HCT116 (cell line): ENCODE measurements around the gene MOB3B. TPM values are rescaled to one million over a fixed set of nuclear protein-coding genes. Genes with fewer than 3 reads are reported as not detected.

Experiments used
- ATAC-seq: fragments of 200-7000 bp; cut with Tn5 transposase; 2 replicates; pipeline ENCODE4 v1.9.1; 2020; ENCODE audit warnings: mild to moderate bottlenecking, moderate library complexity
- BruUV-seq: library from RNA; stranded (reverse); fragments of 400-500 nt; replicated peaks from 2 replicates; lab custom pipeline; 2021; lab: Mats Ljungman, UMichigan
- CTCF ChIA-PET: fragments of 300-600 bp; sonication (Branson Sonifier 250); formaldehyde crosslinking; loops from one replicate; lab custom pipeline; 2021; ENCODE audit warnings: antibody characterized with exemption; lab: Charles Lee
- POLR2A ChIA-PET: fragments of 300-600, 350-600 bp; sonication (Branson Sonifier 250); formaldehyde crosslinking; loops from one replicate; lab custom pipeline; 2021; ENCODE audit warnings: antibody characterized with exemption; lab: Charles Lee
- RAD21 ChIA-PET, 2 experiments: fragments of 300-600 bp; sonication (Branson Sonifier 250); formaldehyde crosslinking; loops; one replicate each; lab custom pipeline; 2023; ENCODE audit warnings: low total read pairs in 2 of 2; ENCODE audit not compliant: uncharacterized antibody in 2 of 2, unreplicated experiment in 2 of 2, low non-redundant PET in 1 of 2; lab: Charles Lee
- DNase-seq: peaks from one replicate; pipeline ENCODE4 v3.0.0-alpha.2; 2010; ENCODE audit warnings: low read depth, low spot score
- H2AFZ ChIP-seq: fragments of 200-600 bp; shearing (Covaris generic), sonication (generic); 2 replicates; pipeline ENCODE4 v1.6.1; 2017; ENCODE audit warnings: low read depth, mixed run types, mixed read lengths, antibody characterized with exemption, low read length; ENCODE audit not compliant: poor library complexity, severe bottlenecking
- H3K27ac ChIP-seq: 2 replicates; pipeline ENCODE4 v1.5.1; 2012; ENCODE audit warnings: low read depth, low read length
- H3K27me3 ChIP-seq: fragments of 200-600 bp; sonication (generic); 2 replicates; pipeline ENCODE4 v1.6.1; 2016; ENCODE audit warnings: mixed run types, low read length, mixed read lengths; ENCODE audit not compliant: insufficient read depth
- H3K36me3 ChIP-seq, 2 experiments: fragments of 200-500 bp in 1 of 2; fragments of 200-600 bp in 1 of 2; sonication (Bioruptor generic) in 1 of 2; sonication (generic) in 1 of 2; 2 replicates each; pipeline versions ENCODE4 v1.5.1 to v1.6.1; 2014 to 2016; ENCODE audit warnings: low read length in 2 of 2, inconsistent platforms in 1 of 2, mixed read lengths in 1 of 2, mixed run types in 1 of 2; ENCODE audit not compliant: insufficient read depth in 2 of 2, control insufficient read depth in 1 of 2
- H3K4me1 ChIP-seq, 2 experiments: fragments of 200-600 bp in 1 of 2; sonication (generic) in 1 of 2; 2 replicates each; pipeline versions ENCODE4 v1.5.1 to v1.6.1; 2012 to 2017; ENCODE audit warnings: low read length in 2 of 2, inconsistent platforms in 1 of 2, mild to moderate bottlenecking in 1 of 2, mixed read lengths in 1 of 2, mixed run types in 1 of 2, moderate library complexity in 1 of 2; ENCODE audit not compliant: insufficient read depth in 2 of 2, control insufficient read depth in 1 of 2
- H3K4me2 ChIP-seq: fragments of 200-600 bp; sonication (generic); 2 replicates; pipeline ENCODE4 v1.6.1; 2017; ENCODE audit warnings: mixed run types, low read length, mixed read lengths
- H3K4me3 ChIP-seq, 2 experiments: fragments of 200-600 bp in 1 of 2; sonication (generic) in 1 of 2; replicated peaks in 1 of 2; 2 replicates each; pipeline ENCODE4 v1.5.1; 2011 to 2016; ENCODE audit warnings: low read length in 2 of 2, control low read depth in 1 of 2, low read depth in 1 of 2, mild to moderate bottlenecking in 1 of 2, mixed read lengths in 1 of 2, mixed run types in 1 of 2
- H3K79me2 ChIP-seq: fragments of 200-600 bp; sonication (generic); 2 replicates; pipeline ENCODE4 v1.6.1; 2017; ENCODE audit warnings: mild to moderate bottlenecking, mixed run types, low read length, moderate library complexity, mixed read lengths; ENCODE audit not compliant: insufficient read depth
- H3K9ac ChIP-seq: fragments of 200-600 bp; sonication (generic); 2 replicates; pipeline ENCODE4 v1.6.1; 2016; ENCODE audit warnings: low read length, mixed read lengths
- H3K9me2 ChIP-seq: fragments of 200-600 bp; sonication (generic), shearing (Covaris generic); 2 replicates; pipeline ENCODE4 v1.6.1; 2017; ENCODE audit warnings: mixed run types, mild to moderate bottlenecking, moderate library complexity; ENCODE audit not compliant: insufficient read depth
- H3K9me3 ChIP-seq, 2 experiments: fragments of 200-500 bp in 1 of 2; fragments of 200-600 bp in 1 of 2; sonication (Bioruptor generic) in 1 of 2; sonication (generic) in 1 of 2; 2 replicates each; pipeline ENCODE4 v1.6.1; 2014 to 2017; ENCODE audit warnings: low read length in 2 of 2, mixed read lengths in 2 of 2, inconsistent platforms in 1 of 2, low read depth in 1 of 2, mild to moderate bottlenecking in 1 of 2, mixed run types in 1 of 2, moderate library complexity in 1 of 2; ENCODE audit not compliant: control insufficient read depth in 1 of 2, insufficient read depth in 1 of 2
- H4K20me1 ChIP-seq: fragments of 200-600 bp; sonication (generic), shearing (Covaris generic); 2 replicates; pipeline ENCODE4 v1.6.1; 2017; ENCODE audit warnings: mixed run types, mild to moderate bottlenecking, moderate library complexity; ENCODE audit not compliant: insufficient read depth
- ATF3 ChIP-seq: IDR thresholded peaks from 2 replicates; pipeline ENCODE4 v1.6.1; 2012
- ELF1 ChIP-seq: IDR thresholded peaks from 2 replicates; pipeline ENCODE4 v1.6.1; 2012; ENCODE audit warnings: low read depth, borderline replicate concordance
- EZH2 ChIP-seq: fragments of 200-600 bp; sonication (generic); IDR thresholded peaks from 2 replicates; pipeline ENCODE4 v1.6.1; 2017; ENCODE audit warnings: antibody characterized with exemption, mixed run types
- EZH2phosphoT487 ChIP-seq: fragments of 200-600 bp; IDR thresholded peaks from 2 replicates; pipeline ENCODE4 v1.6.1; 2018; ENCODE audit warnings: antibody characterized with exemption, borderline replicate concordance
- JUND ChIP-seq: IDR thresholded peaks from 2 replicates; pipeline ENCODE4 v1.6.1; 2012
- MAX ChIP-seq: IDR thresholded peaks from 2 replicates; pipeline ENCODE4 v1.6.1; 2012
- POLR2AphosphoS5 ChIP-seq: IDR thresholded peaks from 2 replicates; pipeline ENCODE4 v1.6.1; 2011; ENCODE audit warnings: mild to moderate bottlenecking, low read depth, low read length, moderate library complexity
- REST ChIP-seq: IDR thresholded peaks from 2 replicates; pipeline ENCODE4 v1.6.1; 2012; ENCODE audit warnings: low read depth
- SIN3A ChIP-seq: IDR thresholded peaks from 2 replicates; pipeline ENCODE4 v1.6.1; 2012; ENCODE audit warnings: low read depth
- SRF ChIP-seq: IDR thresholded peaks from 2 replicates; pipeline ENCODE4 v1.6.1; 2012; ENCODE audit warnings: low read depth
- TCF7L2 ChIP-seq: IDR thresholded peaks from 2 replicates; pipeline ENCODE4 v1.7.0; 2011; ENCODE audit warnings: borderline replicate concordance, inconsistent platforms; ENCODE audit not compliant: insufficient read depth, insufficient read length; ENCODE audit errors: extremely low read depth
- YY1 ChIP-seq: IDR thresholded peaks from 2 replicates; pipeline ENCODE4 v1.6.1; 2011; ENCODE audit warnings: low read length, low read depth, moderate library complexity, mild to moderate bottlenecking; ENCODE audit not compliant: insufficient replicate concordance; ENCODE audit errors: extremely low read depth
- ZBTB33 ChIP-seq: IDR thresholded peaks from 2 replicates; pipeline ENCODE4 v1.6.1; 2011; ENCODE audit warnings: mild to moderate bottlenecking, low read length, moderate library complexity; ENCODE audit not compliant: insufficient replicate concordance; ENCODE audit errors: extremely low read depth
- ZFX ChIP-seq: fragments of 450-650 bp; IDR thresholded peaks from 2 replicates; pipeline ENCODE4 v1.6.1; 2017
- ZNF274 ChIP-seq: fragments of 200-500 bp; sonication (Bioruptor generic); IDR thresholded peaks from 2 replicates; pipeline ENCODE4 v1.6.1; 2014; ENCODE audit warnings: mild to moderate bottlenecking, low read depth, low read length, inconsistent platforms
- intact Hi-C: fragments of 100-400 bp; cut with micrococcal nuclease; formaldehyde crosslinking; loops from 2 replicates; pipeline ENCODE4 v1.10.0; 2022
- total RNA-seq: library from RNA; stranded (reverse); gene quantifications from one replicate; pipeline ENCODE4 v1.2.1, GENCODE V29; 2021; ENCODE audit not compliant: unreplicated experiment

The MOB3B gene
- total RNA-seq, 1 experiment from 2014 or later = 1.2 TPM

- Histone ChIP-seq H3K27ac (no peak overlapping the region), H3K9ac (no peak overlapping the region), H3K4me2 (no peak overlapping the region), H3K9me2 (no peaks in the 10 kb centered on the region), H3K36me3 (no peaks in the 10 kb centered on the region), H4K20me1 (no peaks in the 10 kb centered on the region), H3K9me3 (no peaks in the 10 kb centered on the region), H3K4me3 (no peak overlapping the region), H3K79me2 (no peaks in the 10 kb centered on the region), H2AFZ (no peak overlapping the region), H3K27me3 (no peaks in the 10 kb centered on the region), H3K4me1 (no peaks in the 10 kb centered on the region)
- no peak for TF ChIP-seq REST
- TF ChIP-seq JUND = no peak
- no peak for TF ChIP-seq POLR2AphosphoS5
- no peak for TF ChIP-seq SRF
- no peak for TF ChIP-seq EZH2
- no peak for TF ChIP-seq ZFX
- TF ChIP-seq TCF7L2 = no peak
- ATAC-seq = no peak
- no peak for DNase-seq
- CTCF ChIA-PET = no interaction called here
- intact Hi-C loops = no loop called here
- no TSS peak for BruUV-seq
- POLR2A ChIA-PET = no interaction called here
- RAD21 ChIA-PET = no interaction called here
Observed at GRCh38 chr9:27358007-27358406, 171.6 kb downstream of the MOB3B start.

- no peak overlapping the region for H3K27ac ChIP-seq
- H3K9ac ChIP-seq = no peak overlapping the region
- POLR2A ChIA-PET = no interaction called here
- H3K9me3 ChIP-seq = no peaks in the 10 kb centered on the region
- no peak overlapping the region for H3K4me3 ChIP-seq
- H3K9me2 ChIP-seq = no peaks in the 10 kb centered on the region
- no peak overlapping the region for H3K4me2 ChIP-seq
- intact Hi-C loops = no loop called here
- CTCF ChIA-PET = no interaction called here
- H3K79me2 ChIP-seq = no peaks in the 10 kb centered on the region
- no peaks in the 10 kb centered on the region for H3K27me3 ChIP-seq
- no peaks in the 10 kb centered on the region for H3K4me1 ChIP-seq
- no peaks in the 10 kb centered on the region for H4K20me1 ChIP-seq
- ATAC-seq (no peak), DNase-seq (no peak)
- H2AFZ ChIP-seq = no peak overlapping the region
- RAD21 ChIA-PET = no interaction called here
- no TSS peak for BruUV-seq
- no peaks in the 10 kb centered on the region for H3K36me3 ChIP-seq
- no peak for TF ChIP-seq YY1
- TF ChIP-seq ZNF274 = no peak
- no peak for TF ChIP-seq EZH2
- no peak for TF ChIP-seq TCF7L2
- no peak for TF ChIP-seq SIN3A
- no peak for TF ChIP-seq SRF
- TF ChIP-seq ZBTB33 = no peak
- no peak for TF ChIP-seq JUND
- no peak for TF ChIP-seq MAX
- no peak for TF ChIP-seq EZH2phosphoT487
- TF ChIP-seq ATF3 = no peak
- no peak for TF ChIP-seq ELF1
Observed at GRCh38 chr9:27356446-27356845, 173.2 kb downstream of the MOB3B start.
